RPMI8226 (cell line): ENCODE measurements around the gene MCOLN2.

Experiments
- DNase-seq: peaks from one replicate; pipeline ENCODE4 v3.0.0-alpha.2; 2015

MCOLN2 gene

DNA sequence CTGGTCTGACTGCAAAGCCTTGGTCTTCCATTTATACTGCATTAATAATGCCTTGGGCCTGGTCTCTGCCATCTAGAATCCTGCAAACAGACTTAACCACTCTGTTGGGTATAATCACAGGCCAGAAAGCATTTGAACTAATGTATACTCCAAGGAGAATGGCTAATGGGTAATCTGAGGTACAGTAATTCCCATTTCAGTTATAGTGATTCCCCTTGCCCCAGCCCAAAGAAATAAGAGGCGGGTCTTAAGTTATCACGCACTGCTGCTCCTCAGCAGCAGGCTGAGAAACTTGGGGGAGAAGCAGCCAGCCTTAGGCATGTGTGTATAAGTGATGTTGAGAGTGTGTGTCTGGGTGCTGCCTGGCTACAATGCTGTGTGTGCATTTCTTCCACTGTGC is 106.3 kb downstream of the MCOLN2 start:
- no peak for DNase-seq

DNA sequence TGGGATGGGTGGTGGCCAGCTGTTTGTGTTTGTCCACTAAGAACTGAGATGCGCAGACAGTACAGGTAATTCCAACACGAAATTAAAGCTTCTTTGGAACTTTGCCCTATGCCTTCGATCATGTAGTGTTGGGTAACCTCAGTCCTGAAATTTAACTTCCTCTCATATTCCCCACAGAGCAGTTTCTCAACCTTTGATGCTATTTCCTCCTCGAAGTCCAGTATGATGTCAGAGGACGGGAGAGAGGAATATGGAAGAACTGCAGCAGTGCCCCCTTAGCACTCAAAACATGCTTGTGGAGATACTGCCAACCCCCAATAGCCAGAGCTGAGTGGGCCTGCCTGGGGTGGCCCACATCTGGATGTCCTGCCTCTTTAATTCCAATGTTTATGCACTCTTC is 107.5 kb downstream of the MCOLN2 start:
- DNase-seq = no peak

DNA sequence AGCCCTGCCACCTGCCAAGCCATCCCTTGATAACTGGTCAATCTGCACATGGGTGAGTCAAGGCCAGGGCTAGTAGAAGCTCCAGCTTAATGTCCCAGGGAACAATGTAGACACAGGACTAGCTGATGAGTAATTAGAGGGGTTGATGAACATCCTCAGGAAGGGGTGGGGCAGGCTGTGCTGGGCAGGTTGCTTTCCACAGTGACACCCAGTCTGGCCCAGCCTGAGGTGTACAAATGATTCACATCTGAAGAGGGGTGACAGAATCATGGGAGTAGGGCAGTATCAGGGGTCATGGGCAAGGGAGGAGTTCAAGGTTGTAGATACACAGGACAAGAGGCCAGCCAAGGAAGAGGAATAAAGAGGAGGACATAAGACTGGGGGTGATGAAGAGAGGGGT is 108.2 kb downstream of the MCOLN2 start:
- DNase-seq = no peak

DNA sequence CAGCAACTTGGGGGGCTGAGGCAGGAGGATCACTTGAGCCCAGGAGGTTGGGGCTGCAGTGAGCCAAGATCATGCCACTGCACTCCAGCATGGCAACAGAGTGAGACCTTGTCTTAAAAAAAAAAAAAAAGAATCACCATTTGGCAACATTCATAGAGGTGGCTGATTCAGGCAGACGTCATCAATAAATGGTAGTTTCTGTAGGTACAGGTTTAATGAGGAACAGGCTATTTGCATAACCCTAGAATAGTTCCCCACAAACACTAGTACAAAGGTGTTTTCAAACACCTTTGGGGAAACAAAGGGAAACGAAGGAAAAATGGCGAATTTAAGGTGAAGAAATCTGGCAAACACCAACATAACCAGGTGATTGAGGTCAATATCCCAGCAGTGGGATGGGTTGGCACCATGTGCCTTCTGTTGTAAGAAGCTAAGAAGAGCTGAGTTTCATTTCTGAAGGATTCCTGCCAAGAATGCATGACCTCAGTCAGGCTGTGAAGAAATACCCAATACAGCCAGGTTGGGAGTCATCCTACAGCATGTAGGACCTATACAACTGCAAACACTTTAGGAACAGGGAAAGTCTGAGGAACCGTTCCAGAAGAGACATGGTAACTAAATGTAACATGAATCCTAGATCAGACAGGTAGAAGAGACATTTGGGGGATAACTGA is 109.5 kb downstream of the MCOLN2 start:
- DNase-seq = no peak

DNA sequence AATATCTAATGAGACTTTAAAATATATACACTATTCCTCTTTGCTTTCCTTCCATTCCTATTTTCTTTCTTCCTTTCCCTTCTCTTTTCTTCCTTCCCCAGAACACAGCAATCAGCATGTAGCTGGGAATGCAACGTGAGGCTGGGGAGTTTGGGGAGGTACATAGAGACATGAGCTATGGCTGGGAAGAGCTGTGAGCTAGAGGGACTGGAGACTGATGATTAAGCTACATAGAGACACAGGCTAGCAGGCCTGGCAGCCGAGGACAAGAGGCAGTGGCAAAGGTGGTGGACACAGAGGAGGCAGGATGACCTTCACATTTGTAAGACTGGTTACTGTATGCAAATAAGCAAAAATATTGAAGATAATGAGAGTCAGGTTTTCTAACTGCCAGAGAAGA is 111.4 kb downstream of the MCOLN2 start:
- no peak for DNase-seq

DNA sequence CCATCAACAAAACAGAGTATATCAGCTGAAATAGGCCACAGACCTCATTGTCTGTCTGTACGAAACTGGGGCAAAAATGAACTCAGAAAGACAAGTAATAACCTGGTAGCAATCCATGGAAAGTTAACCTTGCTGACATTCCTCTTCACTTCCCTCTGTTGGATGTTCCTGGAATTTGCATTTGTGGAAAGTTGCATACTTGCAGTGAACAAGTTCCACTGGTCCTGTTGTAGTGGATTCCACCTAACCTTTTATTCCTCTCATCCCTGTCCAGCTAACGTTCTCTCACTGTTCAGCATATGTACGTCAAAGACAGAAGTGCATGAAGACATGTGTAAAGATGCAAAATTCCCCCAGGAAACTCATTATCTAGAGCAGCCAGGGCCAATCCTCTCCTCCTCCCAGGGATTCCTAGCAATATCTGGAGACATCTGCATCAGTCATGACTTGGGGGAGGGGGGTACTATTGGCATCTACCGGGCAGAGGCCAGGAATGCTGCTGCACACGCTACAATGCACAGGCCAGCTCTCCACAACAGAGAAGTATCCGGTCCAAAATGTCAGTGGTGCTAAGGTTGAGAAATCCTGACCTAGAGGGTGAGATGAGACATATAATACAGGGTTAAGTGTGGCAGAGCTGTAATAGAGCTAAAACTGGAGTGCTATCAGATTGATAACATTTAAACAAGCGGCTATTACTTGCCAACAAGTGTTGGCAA is 112.1 kb downstream of the MCOLN2 start:
- DNase-seq = no peak

DNA sequence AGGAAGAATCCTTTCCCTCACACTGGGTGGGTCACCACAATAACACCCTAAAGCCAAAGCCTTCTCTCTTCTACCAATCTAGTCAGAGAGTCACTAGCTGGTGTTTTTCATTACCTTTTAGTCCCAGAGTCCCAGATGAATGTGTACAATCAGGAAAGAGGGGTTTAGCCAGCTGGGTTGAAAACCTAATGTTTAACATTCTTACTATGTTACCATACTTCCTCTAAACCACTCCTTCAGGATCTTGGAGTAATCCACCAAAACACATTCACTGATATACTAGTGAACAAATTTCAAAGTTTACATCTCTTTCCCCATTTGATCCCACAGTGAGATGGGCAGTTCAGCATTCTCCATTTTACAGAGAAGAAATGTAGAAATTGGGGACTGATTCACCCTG is 113.6 kb downstream of the MCOLN2 start:
- DNase-seq = no peak

DNA sequence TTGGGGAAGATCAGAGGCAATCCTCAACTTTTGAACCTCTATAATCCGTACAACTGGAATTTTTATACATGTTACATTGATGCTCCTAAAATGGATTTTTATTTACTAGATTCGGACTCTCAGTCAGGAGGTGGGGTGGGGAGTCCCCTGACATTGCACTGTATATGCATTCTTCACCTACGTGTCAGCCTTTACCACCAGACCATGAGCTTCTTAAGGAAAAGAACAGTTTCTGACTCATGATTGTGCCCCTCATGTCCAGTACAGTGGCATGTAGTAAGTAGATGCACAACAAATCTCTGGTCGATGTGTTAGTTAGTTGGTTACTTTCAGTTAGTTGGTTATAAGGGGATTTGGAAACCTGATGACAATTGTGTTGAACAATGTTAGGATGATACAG is 119.3 kb downstream of the MCOLN2 start:
- DNase-seq = no peak

DNA sequence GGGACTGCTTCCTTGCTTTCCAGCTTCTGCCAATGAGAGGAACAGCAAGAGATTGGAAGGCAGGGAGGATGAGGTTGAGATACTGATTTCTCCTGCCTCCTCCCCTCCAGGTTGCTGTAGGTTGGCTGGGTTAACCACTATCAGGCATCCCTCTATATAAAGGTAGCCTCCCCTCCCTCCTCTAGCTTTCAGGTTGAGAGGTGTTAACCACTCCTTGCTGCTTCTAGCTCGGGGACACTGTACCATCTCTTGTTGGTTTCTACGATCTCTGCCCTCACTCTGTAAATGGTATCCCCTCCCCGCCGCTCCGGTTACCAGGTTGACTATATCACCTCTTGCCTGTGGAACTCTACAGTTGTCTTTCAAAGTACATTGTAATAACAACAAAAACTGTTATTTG is 120.6 kb downstream of the MCOLN2 start:
- no peak for DNase-seq
